Activated CD8-positive, alpha-beta T cell treated with anti-CD3 and anti-CD28 coated beads for 36 hours (primary cell): ENCODE results near the gene AKR1A1. TPM values are rescaled to one million over a fixed set of nuclear protein-coding genes. Genes with fewer than 3 reads are reported as not detected.
"Not testable (repeated sequence)": the region's sequence is repeated elsewhere in the genome, so short reads cannot be mapped to it uniquely, and the experiment has no call there.

ENCODE experiments used
- ATAC-seq: fragments of 200-7000 bp; cut with Tn5 transposase; one replicate; pipeline ENCODE4 v1.10.0; 2021; ENCODE audit warnings: mild to moderate bottlenecking, moderate library complexity
- CTCF ChIA-PET: fragments of 350-600 bp; sonication (Branson Sonifier 250); formaldehyde crosslinking; loops from one replicate; lab custom pipeline; 2021; ENCODE audit warnings: antibody characterized with exemption; lab: Charles Lee
- POLR2A ChIA-PET: fragments of 350-600 bp; sonication (Branson Sonifier 250); formaldehyde crosslinking; loops from one replicate; lab custom pipeline; 2021; ENCODE audit warnings: antibody characterized with exemption; lab: Charles Lee
- DNase-seq: peaks from one replicate; pipeline ENCODE4 v3.0.0-alpha.2; 2020
- H3K27ac Mint-ChIP-seq: one replicate; pipeline ENCODE4 v1.8.0; 2021; ENCODE audit warnings: mild to moderate bottlenecking, mixed read lengths
- H3K27me3 Mint-ChIP-seq: one replicate; pipeline ENCODE4 v1.8.0; 2021; ENCODE audit warnings: mixed read lengths
- H3K36me3 Mint-ChIP-seq: one replicate; pipeline ENCODE4 v1.8.0; 2021; ENCODE audit warnings: low read depth, mixed read lengths
- H3K4me1 Mint-ChIP-seq: one replicate; pipeline ENCODE4 v1.8.0; 2021; ENCODE audit warnings: low read depth, mixed read lengths
- H3K4me3 Mint-ChIP-seq: one replicate; pipeline ENCODE4 v1.8.0; 2021; ENCODE audit warnings: mild to moderate bottlenecking, moderate library complexity, mixed read lengths
- H3K9me3 Mint-ChIP-seq: one replicate; pipeline ENCODE4 v1.8.0; 2021; ENCODE audit warnings: mixed read lengths
- intact Hi-C: fragments of 100-400 bp; cut with micrococcal nuclease; formaldehyde crosslinking; loops from one replicate; pipeline ENCODE4 v1.10.0; 2022
- total RNA-seq, 2 experiments: library from RNA; stranded (reverse); gene quantifications; one replicate each; pipeline ENCODE4 v1.2.3, GENCODE V29; 2021
- TF ChIP-seq, protein P1 (sequence below): fragments of 200-600 bp; IDR thresholded peaks from one replicate; pipeline ENCODE4 v1.8.0; 2022; ENCODE audit warnings: antibody characterized with exemption, mild to moderate bottlenecking

AKR1A1 gene
- total RNA-seq, 2 experiments from 2014 or later, result 184 to 186 TPM

DNA sequence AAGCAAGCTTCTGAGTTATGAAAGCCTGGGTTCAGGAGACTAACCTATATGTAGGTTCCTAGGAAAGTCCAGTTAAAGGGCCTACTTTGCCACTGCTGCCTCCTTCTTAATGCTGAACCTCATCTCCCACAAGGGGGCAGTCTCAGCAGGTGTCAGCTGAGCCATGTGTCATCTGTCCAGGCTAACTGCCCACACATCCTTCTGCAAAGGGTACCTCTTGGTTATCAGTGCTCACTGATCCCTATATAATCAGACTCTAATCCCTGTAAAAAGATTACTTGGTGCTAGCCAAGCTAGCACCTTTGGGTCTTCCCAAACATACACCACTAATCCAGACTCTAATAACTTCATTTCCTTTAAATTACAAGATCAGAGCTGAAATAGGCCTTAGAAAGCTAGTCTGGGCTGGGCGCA, 38.0 kb upstream of the AKR1A1 start:
- Mint-ChIP-seq H3K27me3 (no peaks in the 10 kb centered on the region), H3K4me1 (peaks cover 19% of the 10 kb centered on the region), H3K4me3 (no peak overlapping the region), H3K9me3 (no peaks in the 10 kb centered on the region), H3K36me3 (peaks cover 71% of the 10 kb centered on the region), H3K27ac (peak overlapping the region; percentile 45)
- intact Hi-C loops, result loop anchor here (2.0 kb wide), 1 partner anchor 58 kb away; no protein-coding TSS in a partner anchor
- ChIA-PET CTCF (interaction anchor here (0.5 to 4.9 kb wide), 27 partner anchors 9 to 153 kb away, joined by 3 to 135 read pairs (median 4); partner anchors contain the start of genes AKR1A1, CCDC163, MMACHC and PRDX1), POLR2A (interaction anchor here (0.5 to 7.9 kb wide), 10 partner anchors 9 to 529 kb away, joined by 3 to 63 read pairs (median 4); partner anchors contain the start of genes AKR1A1, CCDC163, MMACHC and MUTYH)
- peak; percentile 87 for ATAC-seq
- peak; percentile 83 for DNase-seq
- TF ChIP-seq, protein P1, sequence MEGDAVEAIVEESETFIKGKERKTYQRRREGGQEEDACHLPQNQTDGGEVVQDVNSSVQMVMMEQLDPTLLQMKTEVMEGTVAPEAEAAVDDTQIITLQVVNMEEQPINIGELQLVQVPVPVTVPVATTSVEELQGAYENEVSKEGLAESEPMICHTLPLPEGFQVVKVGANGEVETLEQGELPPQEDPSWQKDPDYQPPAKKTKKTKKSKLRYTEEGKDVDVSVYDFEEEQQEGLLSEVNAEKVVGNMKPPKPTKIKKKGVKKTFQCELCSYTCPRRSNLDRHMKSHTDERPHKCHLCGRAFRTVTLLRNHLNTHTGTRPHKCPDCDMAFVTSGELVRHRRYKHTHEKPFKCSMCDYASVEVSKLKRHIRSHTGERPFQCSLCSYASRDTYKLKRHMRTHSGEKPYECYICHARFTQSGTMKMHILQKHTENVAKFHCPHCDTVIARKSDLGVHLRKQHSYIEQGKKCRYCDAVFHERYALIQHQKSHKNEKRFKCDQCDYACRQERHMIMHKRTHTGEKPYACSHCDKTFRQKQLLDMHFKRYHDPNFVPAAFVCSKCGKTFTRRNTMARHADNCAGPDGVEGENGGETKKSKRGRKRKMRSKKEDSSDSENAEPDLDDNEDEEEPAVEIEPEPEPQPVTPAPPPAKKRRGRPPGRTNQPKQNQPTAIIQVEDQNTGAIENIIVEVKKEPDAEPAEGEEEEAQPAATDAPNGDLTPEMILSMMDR, result peak; percentile 76

DNA sequence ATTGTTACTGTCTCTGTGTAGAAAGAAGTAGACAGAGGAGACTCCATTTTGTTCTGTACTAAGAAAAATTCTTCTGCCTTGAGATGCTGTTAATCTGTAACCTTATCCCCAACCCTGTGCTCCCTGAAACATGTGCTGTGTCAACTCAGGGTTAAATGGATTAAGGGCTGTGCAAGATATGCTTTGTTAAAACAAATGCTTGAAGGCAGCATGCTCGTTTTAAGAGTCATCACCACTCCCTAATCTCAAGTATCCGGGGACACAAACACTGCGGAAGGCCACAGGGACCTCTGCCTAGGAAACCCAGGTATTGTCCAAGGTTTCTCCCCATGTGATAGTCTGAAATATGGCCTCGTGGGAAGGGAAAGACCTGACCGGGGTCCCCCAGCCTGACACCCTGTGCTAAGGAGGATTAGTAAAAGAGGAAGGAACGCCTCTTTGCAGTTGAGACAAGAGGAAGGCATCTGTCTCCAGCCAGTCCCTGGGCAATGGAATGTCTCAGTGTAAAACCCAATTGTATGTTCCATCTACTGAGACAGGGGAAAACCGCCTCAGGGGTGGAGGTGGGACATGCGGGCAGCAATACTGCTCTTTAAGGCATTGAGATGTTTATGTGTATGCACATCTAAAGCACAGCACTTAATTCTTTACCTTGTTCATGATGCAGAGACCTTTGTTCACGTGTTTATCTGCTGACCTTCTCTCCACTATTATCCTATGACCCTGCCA, 36.9 kb upstream of the AKR1A1 start:
- Mint-ChIP-seq H3K4me1 (peaks cover 21% of the 10 kb centered on the region), H3K27ac (peak overlapping the region; percentile 48), H3K36me3 (peaks cover 73% of the 10 kb centered on the region)
- not testable (repeated sequence) for DNase-seq, H3K4me3 Mint-ChIP-seq, ATAC-seq, H3K27me3 Mint-ChIP-seq, H3K9me3 Mint-ChIP-seq
- ChIA-PET CTCF (interaction anchor here (0.7 to 4.9 kb wide), 15 partner anchors 8 to 75 kb away, joined by 3 to 135 read pairs (median 6); partner anchors contain the start of genes CCDC163, MMACHC and PRDX1), POLR2A (interaction anchor here (1.0 to 7.9 kb wide), 5 partner anchors 8 to 71 kb away, joined by 3 to 63 read pairs (median 24); partner anchors contain the start of genes CCDC163, MMACHC and PRDX1)
- intact Hi-C loops, result loop anchor here (2.0 kb wide), 1 partner anchor 57 kb away; no protein-coding TSS in a partner anchor

DNA sequence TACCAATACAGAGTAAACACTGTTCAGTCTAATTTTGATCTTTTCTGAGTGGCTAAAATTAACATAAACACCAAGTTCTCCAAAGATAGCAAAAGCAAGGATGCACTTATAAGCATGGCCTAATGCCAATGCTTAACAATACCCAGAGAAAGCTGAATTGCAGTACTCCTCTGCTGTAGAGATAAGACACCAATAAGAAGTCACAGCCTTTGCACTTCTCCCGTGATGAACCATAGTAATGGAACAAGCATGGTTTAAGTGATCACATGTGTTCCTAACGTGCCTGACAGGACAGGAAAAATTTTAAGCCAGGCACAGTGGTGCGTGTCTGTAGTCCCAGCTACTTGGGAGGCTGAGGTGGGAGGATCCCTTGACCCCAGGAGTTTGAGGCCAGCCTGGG, 34.6 kb upstream of the AKR1A1 start:
- H3K4me3 Mint-ChIP-seq, result no peak overlapping the region
- no peak for ATAC-seq
- TF ChIP-seq, protein P1, result no peak
- H3K4me1 Mint-ChIP-seq, result peaks cover 32% of the 10 kb centered on the region
- CTCF ChIA-PET, result interaction anchor here (1.1 to 8.3 kb wide), 4 partner anchors 9 to 53 kb away, joined by 3 to 68 read pairs (median 4); partner anchors contain the start of gene AKR1A1
- intact Hi-C loops, result loop anchor here (5.0 kb wide), 1 partner anchor 36 kb away; the partner anchor contains the start of gene AKR1A1
- POLR2A ChIA-PET, result interaction anchor here (1.3 to 4.0 kb wide), 4 partner anchors 15 to 53 kb away, joined by 4 to 19 read pairs (median 10); partner anchors contain the start of gene AKR1A1
- H3K36me3 Mint-ChIP-seq, result peaks cover 69% of the 10 kb centered on the region
- DNase-seq, result no peak
- H3K9me3 Mint-ChIP-seq, result no peaks in the 10 kb centered on the region
- H3K27ac Mint-ChIP-seq, result peak overlapping the region; percentile 41
- no peaks in the 10 kb centered on the region for H3K27me3 Mint-ChIP-seq

DNA sequence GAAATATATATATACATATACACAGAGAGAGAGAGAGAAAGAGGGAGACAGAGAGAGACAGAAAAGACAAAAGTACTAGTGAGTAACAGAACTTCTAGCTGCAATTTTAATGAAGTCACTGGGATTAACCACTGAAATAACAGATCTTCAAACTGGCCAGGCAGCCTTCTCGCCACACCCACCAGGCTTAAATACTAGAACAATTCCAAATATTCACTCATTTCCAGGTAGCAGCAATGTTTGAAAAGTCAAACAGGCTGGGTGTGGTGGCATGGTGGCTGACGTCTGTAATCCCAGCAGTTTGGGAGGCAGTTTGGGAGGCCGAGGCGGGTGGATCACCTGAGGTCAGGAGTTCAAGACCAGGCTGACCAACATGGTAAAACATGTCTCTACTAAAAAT, 34.2 kb upstream of the AKR1A1 start:
- TF ChIP-seq, protein P1, result no peak
- Mint-ChIP-seq H3K9me3 (no peaks in the 10 kb centered on the region), H3K4me1 (peaks cover 32% of the 10 kb centered on the region), H3K4me3 (no peak overlapping the region), H3K27ac (peak overlapping the region; percentile 41), H3K27me3 (no peaks in the 10 kb centered on the region), H3K36me3 (peaks cover 67% of the 10 kb centered on the region)
- POLR2A ChIA-PET, result interaction anchor here (0.7 to 4.0 kb wide), 8 partner anchors 9 to 77 kb away, joined by 3 to 19 read pairs (median 4); partner anchors contain the start of genes AKR1A1, MMACHC and NASP
- ATAC-seq (no peak), DNase-seq (no peak)
- CTCF ChIA-PET, result interaction anchor here (0.7 to 8.3 kb wide), 5 partner anchors 9 to 157 kb away, joined by 3 to 68 read pairs (median 3); partner anchors contain the start of gene AKR1A1
- intact Hi-C loops, result loop anchor here (5.0 kb wide), 1 partner anchor 36 kb away; the partner anchor contains the start of gene AKR1A1

DNA sequence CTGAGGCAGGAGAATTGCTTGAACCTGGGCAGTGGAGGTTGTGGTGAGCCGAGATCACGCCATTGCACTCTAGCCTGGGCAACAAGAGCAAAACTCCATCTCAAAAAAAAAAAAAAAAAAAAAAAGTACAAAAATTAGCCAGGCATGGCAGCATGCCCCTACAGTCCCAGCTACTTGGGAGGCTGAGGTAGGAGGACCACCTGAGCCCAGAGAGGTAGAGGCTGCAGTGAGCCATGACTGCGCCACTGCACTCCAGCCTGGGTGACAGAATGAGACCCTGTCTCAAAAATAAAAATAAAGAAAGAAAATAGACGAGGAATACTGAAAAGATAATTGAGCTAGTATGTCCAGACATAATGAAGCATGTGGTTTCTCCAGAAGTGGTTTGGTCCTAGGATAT, 32.3 kb upstream of the AKR1A1 start:
- not testable (repeated sequence) for H3K27ac Mint-ChIP-seq, H3K27me3 Mint-ChIP-seq, ATAC-seq, DNase-seq, H3K9me3 Mint-ChIP-seq
- ChIA-PET POLR2A (interaction anchor here (0.6 to 4.1 kb wide), 13 partner anchors 8 to 66 kb away, joined by 3 to 21 read pairs (median 3); partner anchors contain the start of genes AKR1A1 and NASP), CTCF (interaction anchor here (1.0 to 8.3 kb wide), 2 partner anchors 10 to 50 kb away, joined by 3 to 68 read pairs; no protein-coding TSS in a partner anchor)
- Mint-ChIP-seq H3K36me3 (peaks cover 55% of the 10 kb centered on the region), H3K4me3 (peak overlapping the region; percentile 97), H3K4me1 (peaks cover 47% of the 10 kb centered on the region)
- intact Hi-C loops, result loop anchor here (5.0 kb wide), 1 partner anchor 34 kb away; the partner anchor contains the start of gene AKR1A1
